HCT116 (cell line): ENCODE results near the gene TGFBR3. TPM values are rescaled to one million over a fixed set of nuclear protein-coding genes. Genes with fewer than 3 reads are reported as not detected.
"Not testable (repeated sequence)": the region's sequence is repeated elsewhere in the genome, so short reads cannot be mapped to it uniquely, and the experiment has no call there.

Experiments
- ATAC-seq: fragments of 200-7000 bp; cut with Tn5 transposase; 2 replicates; pipeline ENCODE4 v1.9.1; 2020; ENCODE audit warnings: mild to moderate bottlenecking, moderate library complexity
- BruUV-seq: library from RNA; stranded (reverse); fragments of 400-500 nt; replicated peaks from 2 replicates; lab custom pipeline; 2021; lab: Mats Ljungman, UMichigan
- CTCF ChIA-PET: fragments of 300-600 bp; sonication (Branson Sonifier 250); formaldehyde crosslinking; loops from one replicate; lab custom pipeline; 2021; ENCODE audit warnings: antibody characterized with exemption; lab: Charles Lee
- POLR2A ChIA-PET: fragments of 300-600, 350-600 bp; sonication (Branson Sonifier 250); formaldehyde crosslinking; loops from one replicate; lab custom pipeline; 2021; ENCODE audit warnings: antibody characterized with exemption; lab: Charles Lee
- RAD21 ChIA-PET, 2 experiments: fragments of 300-600 bp; sonication (Branson Sonifier 250); formaldehyde crosslinking; loops; one replicate each; lab custom pipeline; 2023; ENCODE audit warnings: low total read pairs in 2 of 2; ENCODE audit not compliant: uncharacterized antibody in 2 of 2, unreplicated experiment in 2 of 2, low non-redundant PET in 1 of 2; lab: Charles Lee
- DNase-seq: peaks from one replicate; pipeline ENCODE4 v3.0.0-alpha.2; 2010; ENCODE audit warnings: low read depth, low spot score
- H2AFZ ChIP-seq: fragments of 200-600 bp; shearing (Covaris generic), sonication (generic); 2 replicates; pipeline ENCODE4 v1.6.1; 2017; ENCODE audit warnings: low read depth, mixed run types, mixed read lengths, antibody characterized with exemption, low read length; ENCODE audit not compliant: poor library complexity, severe bottlenecking
- H3K27ac ChIP-seq: 2 replicates; pipeline ENCODE4 v1.5.1; 2012; ENCODE audit warnings: low read depth, low read length
- H3K27me3 ChIP-seq: fragments of 200-600 bp; sonication (generic); 2 replicates; pipeline ENCODE4 v1.6.1; 2016; ENCODE audit warnings: mixed run types, low read length, mixed read lengths; ENCODE audit not compliant: insufficient read depth
- H3K36me3 ChIP-seq, 2 experiments: fragments of 200-500 bp in 1 of 2; fragments of 200-600 bp in 1 of 2; sonication (Bioruptor generic) in 1 of 2; sonication (generic) in 1 of 2; 2 replicates each; pipeline versions ENCODE4 v1.5.1 to v1.6.1; 2014 to 2016; ENCODE audit warnings: low read length in 2 of 2, inconsistent platforms in 1 of 2, mixed read lengths in 1 of 2, mixed run types in 1 of 2; ENCODE audit not compliant: insufficient read depth in 2 of 2, control insufficient read depth in 1 of 2
- H3K4me1 ChIP-seq, 2 experiments: fragments of 200-600 bp in 1 of 2; sonication (generic) in 1 of 2; 2 replicates each; pipeline versions ENCODE4 v1.5.1 to v1.6.1; 2012 to 2017; ENCODE audit warnings: low read length in 2 of 2, inconsistent platforms in 1 of 2, mild to moderate bottlenecking in 1 of 2, mixed read lengths in 1 of 2, mixed run types in 1 of 2, moderate library complexity in 1 of 2; ENCODE audit not compliant: insufficient read depth in 2 of 2, control insufficient read depth in 1 of 2
- H3K4me2 ChIP-seq: fragments of 200-600 bp; sonication (generic); 2 replicates; pipeline ENCODE4 v1.6.1; 2017; ENCODE audit warnings: mixed run types, low read length, mixed read lengths
- H3K4me3 ChIP-seq, 2 experiments: fragments of 200-600 bp in 1 of 2; sonication (generic) in 1 of 2; replicated peaks in 1 of 2; 2 replicates each; pipeline ENCODE4 v1.5.1; 2011 to 2016; ENCODE audit warnings: low read length in 2 of 2, control low read depth in 1 of 2, low read depth in 1 of 2, mild to moderate bottlenecking in 1 of 2, mixed read lengths in 1 of 2, mixed run types in 1 of 2
- H3K79me2 ChIP-seq: fragments of 200-600 bp; sonication (generic); 2 replicates; pipeline ENCODE4 v1.6.1; 2017; ENCODE audit warnings: mild to moderate bottlenecking, mixed run types, low read length, moderate library complexity, mixed read lengths; ENCODE audit not compliant: insufficient read depth
- H3K9ac ChIP-seq: fragments of 200-600 bp; sonication (generic); 2 replicates; pipeline ENCODE4 v1.6.1; 2016; ENCODE audit warnings: low read length, mixed read lengths
- H3K9me2 ChIP-seq: fragments of 200-600 bp; sonication (generic), shearing (Covaris generic); 2 replicates; pipeline ENCODE4 v1.6.1; 2017; ENCODE audit warnings: mixed run types, mild to moderate bottlenecking, moderate library complexity; ENCODE audit not compliant: insufficient read depth
- H3K9me3 ChIP-seq, 2 experiments: fragments of 200-500 bp in 1 of 2; fragments of 200-600 bp in 1 of 2; sonication (Bioruptor generic) in 1 of 2; sonication (generic) in 1 of 2; 2 replicates each; pipeline ENCODE4 v1.6.1; 2014 to 2017; ENCODE audit warnings: low read length in 2 of 2, mixed read lengths in 2 of 2, inconsistent platforms in 1 of 2, low read depth in 1 of 2, mild to moderate bottlenecking in 1 of 2, mixed run types in 1 of 2, moderate library complexity in 1 of 2; ENCODE audit not compliant: control insufficient read depth in 1 of 2, insufficient read depth in 1 of 2
- H4K20me1 ChIP-seq: fragments of 200-600 bp; sonication (generic), shearing (Covaris generic); 2 replicates; pipeline ENCODE4 v1.6.1; 2017; ENCODE audit warnings: mixed run types, mild to moderate bottlenecking, moderate library complexity; ENCODE audit not compliant: insufficient read depth
- CBX3 ChIP-seq: IDR thresholded peaks from 2 replicates; pipeline ENCODE4 v1.6.1; 2012; ENCODE audit warnings: low read depth
- JUND ChIP-seq: IDR thresholded peaks from 2 replicates; pipeline ENCODE4 v1.6.1; 2012
- POLR2A ChIP-seq: IDR thresholded peaks from 2 replicates; pipeline ENCODE4 v1.7.0; 2011; ENCODE audit warnings: borderline replicate concordance; ENCODE audit not compliant: insufficient read depth, insufficient read length; ENCODE audit errors: extremely low read depth
- RAD21 ChIP-seq: IDR thresholded peaks from 2 replicates; pipeline ENCODE4 v1.6.1; 2012; ENCODE audit warnings: low read depth, mild to moderate bottlenecking
- TCF7L2 ChIP-seq: IDR thresholded peaks from 2 replicates; pipeline ENCODE4 v1.7.0; 2011; ENCODE audit warnings: borderline replicate concordance, inconsistent platforms; ENCODE audit not compliant: insufficient read depth, insufficient read length; ENCODE audit errors: extremely low read depth
- ZNF274 ChIP-seq: fragments of 200-500 bp; sonication (Bioruptor generic); IDR thresholded peaks from 2 replicates; pipeline ENCODE4 v1.6.1; 2014; ENCODE audit warnings: mild to moderate bottlenecking, low read depth, low read length, inconsistent platforms
- intact Hi-C: fragments of 100-400 bp; cut with micrococcal nuclease; formaldehyde crosslinking; loops from 2 replicates; pipeline ENCODE4 v1.10.0; 2022
- total RNA-seq: library from RNA; stranded (reverse); gene quantifications from one replicate; pipeline ENCODE4 v1.2.1, GENCODE V29; 2021; ENCODE audit not compliant: unreplicated experiment
- TF ChIP-seq, protein P1 (sequence below): IDR thresholded peaks from 2 replicates; pipeline ENCODE4 v1.6.1; 2012

Gene TGFBR3
- total RNA-seq, 1 experiment from 2014 or later = 7.1 TPM

DNA sequence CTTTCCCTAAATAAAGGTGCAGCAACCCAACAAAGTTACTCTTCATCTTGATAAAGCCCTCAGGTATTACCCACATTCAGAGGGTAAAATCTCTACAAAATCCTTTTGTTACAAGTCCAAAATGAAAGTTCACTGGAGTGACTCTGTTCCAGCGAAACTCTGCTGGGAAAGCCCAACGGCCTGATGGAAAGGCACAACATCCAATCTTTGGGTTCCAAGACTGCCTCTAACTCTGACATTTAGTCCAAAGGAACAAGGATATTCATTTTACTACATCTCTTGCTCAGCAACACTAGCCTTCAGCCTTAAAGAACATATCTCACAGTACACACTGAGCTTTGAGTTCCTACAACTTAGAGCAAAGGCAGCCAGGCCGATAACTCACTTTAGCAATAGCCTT is 42.1 kb downstream of the TGFBR3 start:
- CTCF ChIA-PET = no interaction called here
- no peak overlapping the region for H3K4me2 ChIP-seq

DNA sequence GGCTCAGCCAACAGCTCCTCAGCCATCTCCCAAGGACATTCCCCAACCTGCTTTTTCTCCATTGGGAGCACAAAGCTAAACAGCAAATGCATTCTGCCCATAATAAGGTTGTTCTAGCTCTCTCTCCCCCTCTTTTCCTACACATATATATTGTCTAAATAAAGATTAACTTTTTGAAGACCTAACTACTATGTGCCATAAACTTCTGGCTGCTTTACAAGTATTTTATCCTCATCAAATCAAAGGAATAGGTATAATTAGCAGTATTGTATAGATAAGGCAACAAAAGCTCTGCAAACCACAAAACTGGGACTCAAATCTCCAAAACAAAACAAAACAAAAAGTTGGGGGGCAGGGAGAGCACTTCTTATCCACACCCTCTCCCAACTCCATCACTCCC is 43.4 kb downstream of the TGFBR3 start:
- DNase-seq (no peak), ATAC-seq (no peak)
- intact Hi-C loops = no loop called here
- no peak overlapping the region for H3K4me3 ChIP-seq
- no peak overlapping the region for H3K27ac ChIP-seq
- H3K79me2 ChIP-seq = no peaks in the 10 kb centered on the region
- H3K27me3 ChIP-seq = no peaks in the 10 kb centered on the region
- ChIA-PET POLR2A (no interaction called here), CTCF (no interaction called here), RAD21 (no interaction called here)
- TF ChIP-seq RAD21 = no peak
- no peaks in the 10 kb centered on the region for H4K20me1 ChIP-seq
- no peaks in the 10 kb centered on the region for H3K36me3 ChIP-seq
- no peak overlapping the region for H2AFZ ChIP-seq
- peaks cover 0 to 5% of the 10 kb centered on the region in 2 experiments; a peak in 1 of 4 replicates for H3K4me1 ChIP-seq
- no peaks in the 10 kb centered on the region for H3K9me2 ChIP-seq
- BruUV-seq = no TSS peak
- no peak overlapping the region for H3K9ac ChIP-seq
- no peak overlapping the region for H3K4me2 ChIP-seq
- H3K9me3 ChIP-seq = no peaks in the 10 kb centered on the region

More for the DNA sequence above, 42.1 kb downstream of the TGFBR3 start:
- Histone ChIP-seq H2AFZ (no peak overlapping the region), H3K4me3 (no peak overlapping the region), H3K36me3 (no peaks in the 10 kb centered on the region), H3K79me2 (no peaks in the 10 kb centered on the region), H3K4me1 (peaks cover 0 to 5% of the 10 kb centered on the region in 2 experiments; a peak in 1 of 4 replicates), H3K9me2 (no peaks in the 10 kb centered on the region), H3K9ac (no peak overlapping the region), H3K27ac (no peak overlapping the region), H3K27me3 (no peaks in the 10 kb centered on the region), H4K20me1 (no peaks in the 10 kb centered on the region), H3K9me3 (no peaks in the 10 kb centered on the region)
- BruUV-seq = no TSS peak
- ATAC-seq (no peak), DNase-seq (no peak)
- intact Hi-C loops = no loop called here
- ChIA-PET RAD21 (no interaction called here), POLR2A (no interaction called here)
- TF ChIP-seq JUND = no peak

DNA sequence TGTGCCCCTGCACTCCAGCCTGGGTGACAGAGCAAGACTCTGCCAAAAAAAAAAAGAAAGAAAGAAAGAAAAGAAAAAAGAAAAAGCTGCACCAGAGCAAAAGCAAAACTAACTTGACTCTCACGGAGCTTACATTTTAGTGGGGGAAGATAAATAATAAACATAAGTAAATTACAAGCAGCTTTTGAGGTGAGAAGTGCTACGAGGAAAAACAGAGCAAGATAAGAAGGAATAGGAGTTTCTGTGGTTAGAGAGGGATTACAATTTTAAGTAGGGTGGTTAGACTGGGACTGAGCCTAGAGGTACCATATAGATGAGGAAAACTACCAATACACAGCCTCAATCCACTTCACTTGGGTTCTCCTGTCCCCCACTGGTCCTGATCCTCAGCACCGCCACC is 43.9 kb downstream of the TGFBR3 start:
- no peak overlapping the region for H3K4me2 ChIP-seq
- DNase-seq = no peak
- H3K79me2 ChIP-seq = no peaks in the 10 kb centered on the region
- TF ChIP-seq POLR2A (no peak), JUND (no peak), CBX3 (no peak), ZNF274 (no peak), TCF7L2 (no peak)
- TF ChIP-seq, protein P1, sequence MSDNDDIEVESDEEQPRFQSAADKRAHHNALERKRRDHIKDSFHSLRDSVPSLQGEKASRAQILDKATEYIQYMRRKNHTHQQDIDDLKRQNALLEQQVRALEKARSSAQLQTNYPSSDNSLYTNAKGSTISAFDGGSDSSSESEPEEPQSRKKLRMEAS = no peak
- intact Hi-C loops = no loop called here
- no peak overlapping the region for H3K9ac ChIP-seq
- H3K27ac ChIP-seq = no peak overlapping the region
- H3K4me1 ChIP-seq = peaks cover 0 to 5% of the 10 kb centered on the region in 2 experiments; a peak in 1 of 4 replicates
- H3K36me3 ChIP-seq = no peaks in the 10 kb centered on the region
- no peaks in the 10 kb centered on the region for H3K9me2 ChIP-seq
- no TSS peak for BruUV-seq
- ChIA-PET CTCF (no interaction called here), POLR2A (no interaction called here), RAD21 (no interaction called here)
- no peak for ATAC-seq
- no peaks in the 10 kb centered on the region for H3K9me3 ChIP-seq
- no peaks in the 10 kb centered on the region for H3K27me3 ChIP-seq
- no peaks in the 10 kb centered on the region for H4K20me1 ChIP-seq
- H3K4me3 ChIP-seq = no peak overlapping the region
- H2AFZ ChIP-seq = no peak overlapping the region

DNA sequence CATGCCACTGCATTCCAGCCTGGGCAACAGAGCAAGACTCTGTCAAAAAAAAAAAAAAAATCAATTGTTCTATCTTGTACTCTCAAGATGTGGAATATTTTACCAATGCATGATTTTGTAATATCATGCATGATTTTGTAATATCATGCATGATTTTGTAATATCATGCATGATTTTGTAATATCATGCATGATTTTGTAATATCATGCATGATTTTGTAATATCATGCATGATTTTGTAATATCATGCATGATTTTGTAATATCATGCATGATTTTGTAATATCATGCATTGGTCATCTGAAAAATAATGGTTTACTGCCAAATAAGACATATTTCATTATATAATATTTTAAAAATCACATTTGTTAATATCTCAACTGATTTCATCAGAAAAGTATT is 45.7 kb downstream of the TGFBR3 start:
- BruUV-seq = not testable (repeated sequence)

More for the DNA sequence above, 45.7 kb downstream of the TGFBR3 start:
- H3K27me3 ChIP-seq, ATAC-seq, intact Hi-C loops, H3K36me3 ChIP-seq, H3K79me2 ChIP-seq, H4K20me1 ChIP-seq, H3K4me1 ChIP-seq, H3K27ac ChIP-seq, RAD21 ChIA-PET, POLR2A ChIA-PET, H3K9ac ChIP-seq, DNase-seq, H2AFZ ChIP-seq, H3K9me3 ChIP-seq, H3K4me3 ChIP-seq, H3K9me2 ChIP-seq, CTCF ChIA-PET, H3K4me2 ChIP-seq: not testable (repeated sequence)
